ENCODE measurements around the gene CTNNB1.

DNA sequence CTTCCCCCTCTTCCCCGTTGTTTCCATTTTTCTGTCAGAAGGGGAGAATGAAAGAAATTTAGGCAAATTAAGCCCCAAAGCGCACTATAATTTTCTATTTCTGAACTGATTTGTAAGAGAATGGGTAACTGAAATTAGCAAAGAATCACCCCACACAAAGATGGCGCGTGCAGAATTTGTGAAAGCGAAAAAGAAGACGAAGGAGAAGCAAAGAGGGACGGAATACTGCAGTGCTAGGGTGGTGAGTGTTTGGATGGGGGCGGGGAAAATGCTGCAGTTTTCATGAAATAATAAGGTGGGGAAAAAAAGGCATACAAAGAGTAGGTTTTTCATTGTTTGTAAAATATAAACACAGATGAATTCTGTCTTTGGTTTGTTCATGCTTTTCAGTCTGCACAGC, 4.6 kb upstream of the CTNNB1 start:
- TF ChIP-seq, protein P1, sequence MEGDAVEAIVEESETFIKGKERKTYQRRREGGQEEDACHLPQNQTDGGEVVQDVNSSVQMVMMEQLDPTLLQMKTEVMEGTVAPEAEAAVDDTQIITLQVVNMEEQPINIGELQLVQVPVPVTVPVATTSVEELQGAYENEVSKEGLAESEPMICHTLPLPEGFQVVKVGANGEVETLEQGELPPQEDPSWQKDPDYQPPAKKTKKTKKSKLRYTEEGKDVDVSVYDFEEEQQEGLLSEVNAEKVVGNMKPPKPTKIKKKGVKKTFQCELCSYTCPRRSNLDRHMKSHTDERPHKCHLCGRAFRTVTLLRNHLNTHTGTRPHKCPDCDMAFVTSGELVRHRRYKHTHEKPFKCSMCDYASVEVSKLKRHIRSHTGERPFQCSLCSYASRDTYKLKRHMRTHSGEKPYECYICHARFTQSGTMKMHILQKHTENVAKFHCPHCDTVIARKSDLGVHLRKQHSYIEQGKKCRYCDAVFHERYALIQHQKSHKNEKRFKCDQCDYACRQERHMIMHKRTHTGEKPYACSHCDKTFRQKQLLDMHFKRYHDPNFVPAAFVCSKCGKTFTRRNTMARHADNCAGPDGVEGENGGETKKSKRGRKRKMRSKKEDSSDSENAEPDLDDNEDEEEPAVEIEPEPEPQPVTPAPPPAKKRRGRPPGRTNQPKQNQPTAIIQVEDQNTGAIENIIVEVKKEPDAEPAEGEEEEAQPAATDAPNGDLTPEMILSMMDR (IDR thresholded peaks at IDR 0.05), result no peak
- TF ChIP-seq POLR2A (IDR thresholded peaks at IDR 0.05) (no peak), POLR2AphosphoS5 (IDR thresholded peaks at IDR 0.05) (no peak)

Data from prostate gland (tissue), 2 donors.